A549 (cell line): ENCODE data around the gene HEXIM1. TPM values are rescaled to one million over a fixed set of nuclear protein-coding genes. Genes with fewer than 3 reads are reported as not detected.

Experiments
- ATAC-seq, 2 experiments: fragments of 200-7000 bp in 1 of 2; fragments of >200 bp in 1 of 2; cut with Nextera tagmentation in 1 of 2; cut with Tn5 transposase in 1 of 2; 3 replicates each; pipeline versions ENCODE4 v1.8.0 to v1.9.1; 2018 to 2020; ENCODE audit warnings: mild to moderate bottlenecking in 1 of 2, moderate library complexity in 1 of 2
- CTCF ChIA-PET: fragments of 300-600 bp; sonication (Branson Sonifier 250); formaldehyde crosslinking; extraction: SDS; loops from one replicate; lab custom pipeline; 2021; ENCODE audit warnings: antibody characterized with exemption, inconsistent platforms; lab: Yijun Ruan, JAX
- POLR2A ChIA-PET: fragments of 350-600 bp; formaldehyde crosslinking; extraction: SDS; loops from one replicate; lab custom pipeline; 2021; ENCODE audit warnings: antibody characterized with exemption, inconsistent platforms; lab: Yijun Ruan, JAX
- DNase-seq, 2 experiments: peaks; one replicate each; pipeline versions ENCODE4 v3.0.0 to v3.0.0-alpha.2; 2011 to 2016; ENCODE audit warnings: low read depth in 1 of 2, low spot score in 1 of 2
- FAIRE-seq: peaks from 2 replicates; lab custom pipeline; 2011; peaks lifted over from hg19 to GRCh38; lab: Jason Lieb, UNC
- H3K27ac ChIP-seq, 2 experiments: fragments of >200 bp; sonication (Bioruptor Twin); formaldehyde crosslinking; 3 replicates each; pipeline ENCODE4 v1.5.1; 2016 to 2017
- H3K4me1 ChIP-seq: fragments of >200 bp; sonication (Bioruptor Twin); formaldehyde crosslinking; 3 replicates; pipeline ENCODE4 v1.6.1; 2016
- H3K4me2 ChIP-seq: fragments of >200 bp; sonication (Bioruptor Twin); formaldehyde crosslinking; 3 replicates; pipeline ENCODE4 v1.6.1; 2016
- H3K4me3 ChIP-seq: fragments of >200 bp; sonication (Bioruptor Twin); formaldehyde crosslinking; 3 replicates; pipeline ENCODE4 v1.5.1; 2016
- H3K9me3 ChIP-seq: fragments of >200 bp; sonication (Bioruptor Twin); formaldehyde crosslinking; 3 replicates; pipeline ENCODE4 v1.6.1; 2016
- CHD2 ChIP-seq: fragments of 150-350 bp; IDR thresholded peaks from 2 replicates; pipeline ENCODE4 v1.6.1; 2014; ENCODE audit warnings: low read length; ENCODE audit not compliant: partially characterized antibody
- CTCF ChIP-seq: fragments of >200 bp; sonication (Bioruptor Twin); formaldehyde crosslinking; IDR thresholded peaks from 3 replicates; pipeline ENCODE4 v1.5.1; 2016
- EHMT2 ChIP-seq: fragments of 200-600 bp; sonication (generic); IDR thresholded peaks from 2 replicates; pipeline ENCODE4 v1.6.1; 2016; ENCODE audit warnings: antibody characterized with exemption, low read depth, mild to moderate bottlenecking, moderate library complexity
- ELK1 ChIP-seq: fragments of 150-350 bp; IDR thresholded peaks from 2 replicates; pipeline ENCODE4 v1.6.1; 2014; ENCODE audit warnings: low read depth, mild to moderate bottlenecking, low read length
- FOSB ChIP-seq: fragments of 250-450 bp; sonication (Bioruptor Pico); IDR thresholded peaks from 2 replicates; pipeline ENCODE4 v1.5.0; 2020; ENCODE audit warnings: mild to moderate bottlenecking, moderate library complexity
- FOSL2 ChIP-seq, 2 experiments: fragments of 450-650 bp in 1 of 2; fragments of >200 bp in 1 of 2; sonication (Bioruptor Twin) in 1 of 2; formaldehyde crosslinking; IDR thresholded peaks; 2 replicates each; pipeline versions ENCODE4 v1.5.0 to v1.6.1; 2016 to 2020; ENCODE audit warnings: mild to moderate bottlenecking in 1 of 2, moderate library complexity in 1 of 2
- FOXS1 ChIP-seq: fragments of 250-450 bp; sonication (Bioruptor Pico); IDR thresholded peaks from 2 replicates; pipeline ENCODE4 v1.5.0; 2020; ENCODE audit warnings: mild to moderate bottlenecking, moderate library complexity
- GATA3 ChIP-seq: IDR thresholded peaks from 2 replicates; pipeline ENCODE4 v1.6.1; 2012; ENCODE audit warnings: borderline replicate concordance
- HES2 ChIP-seq: fragments of >200 bp; sonication (Bioruptor Twin); formaldehyde crosslinking; IDR thresholded peaks from 2 replicates; pipeline ENCODE4 v1.6.1; 2016
- HEYL ChIP-seq: fragments of 250-450 bp; sonication (Bioruptor Pico); IDR thresholded peaks from 2 replicates; pipeline ENCODE4 v1.8.0; 2021; ENCODE audit warnings: mild to moderate bottlenecking, moderate library complexity
- HMGXB4 ChIP-seq: fragments of 250-450 bp; sonication (Bioruptor Pico); IDR thresholded peaks from 2 replicates; pipeline ENCODE4 v1.5.0; 2021; ENCODE audit warnings: mild to moderate bottlenecking, moderate library complexity, borderline replicate concordance
- HOXA7 ChIP-seq: fragments of 250-450 bp; sonication (Bioruptor Pico); IDR thresholded peaks from 2 replicates; pipeline ENCODE4 v1.5.0; 2020; ENCODE audit warnings: mild to moderate bottlenecking, moderate library complexity
- HOXB13 ChIP-seq: fragments of 250-450 bp; sonication (Bioruptor Pico); IDR thresholded peaks from 2 replicates; pipeline ENCODE4 v1.5.0; 2020; ENCODE audit warnings: low read depth, mild to moderate bottlenecking, moderate library complexity
- JUN ChIP-seq, 2 experiments: fragments of >200 bp; sonication (Bioruptor Twin); formaldehyde crosslinking; IDR thresholded peaks; 2 replicates in 1 of 2; 3 replicates in 1 of 2; pipeline ENCODE4 v1.6.1; 2016 to 2017
- KDM5A ChIP-seq: fragments of 200-600 bp; sonication (generic); IDR thresholded peaks from 2 replicates; pipeline ENCODE4 v1.6.1; 2016; ENCODE audit warnings: antibody characterized with exemption, mild to moderate bottlenecking
- MAFK ChIP-seq: fragments of 450-650 bp; IDR thresholded peaks from 2 replicates; pipeline ENCODE4 v1.6.1; 2014; ENCODE audit not compliant: partially characterized antibody
- MAZ ChIP-seq: fragments of 150-350 bp; IDR thresholded peaks from 2 replicates; pipeline ENCODE4 v1.6.1; 2014; ENCODE audit warnings: antibody characterized with exemption, low read depth, low read length, borderline replicate concordance
- MYC ChIP-seq: IDR thresholded peaks from 2 replicates; pipeline ENCODE4 v1.6.1; 2012; ENCODE audit warnings: mild to moderate bottlenecking, inconsistent platforms, low read length, improper control_type of control experiment, borderline replicate concordance
- NPAS2 ChIP-seq: fragments of 250-450 bp; sonication (Bioruptor Pico); IDR thresholded peaks from 2 replicates; pipeline ENCODE4 v1.8.0; 2022; ENCODE audit warnings: mild to moderate bottlenecking, moderate library complexity, borderline replicate concordance
- PHF8 ChIP-seq: fragments of 200-600 bp; sonication (generic); IDR thresholded peaks from 2 replicates; pipeline ENCODE4 v1.6.1; 2016; ENCODE audit warnings: low read depth, mild to moderate bottlenecking, antibody characterized with exemption, moderate library complexity, borderline replicate concordance
- RAD21 ChIP-seq, 2 experiments: fragments of >200 bp in 1 of 2; sonication (Bioruptor Twin) in 1 of 2; formaldehyde crosslinking in 1 of 2; IDR thresholded peaks in 1 of 2; conservative IDR thresholded peaks in 1 of 2; 2 replicates in 1 of 2; 3 replicates in 1 of 2; pipeline ENCODE4 v1.6.1; 2012 to 2018; ENCODE audit warnings: inconsistent platforms in 1 of 2
- RCOR1 ChIP-seq: fragments of 150-350 bp; IDR thresholded peaks from 2 replicates; pipeline ENCODE4 v1.6.1; 2014; ENCODE audit warnings: antibody characterized with exemption, low read length, low read depth
- REST ChIP-seq: fragments of 200-600 bp; sonication (generic); IDR thresholded peaks from 2 replicates; pipeline ENCODE4 v1.6.1; 2016; ENCODE audit warnings: antibody characterized with exemption, mild to moderate bottlenecking, moderate library complexity
- RFX5 ChIP-seq: fragments of 450-650 bp; IDR thresholded peaks from 2 replicates; pipeline ENCODE4 v1.7.1; 2014; ENCODE audit warnings: antibody characterized with exemption, mild to moderate bottlenecking, moderate library complexity
- SMC3 ChIP-seq: fragments of >200 bp; sonication (Bioruptor Twin); formaldehyde crosslinking; IDR thresholded peaks from 3 replicates; pipeline ENCODE4 v1.6.1; 2018; ENCODE audit warnings: inconsistent platforms
- USF2 ChIP-seq: fragments of 450-650 bp; IDR thresholded peaks from 2 replicates; pipeline ENCODE4 v1.6.1; 2014; ENCODE audit warnings: antibody characterized with exemption
- ZC3H11A ChIP-seq: fragments of 450-650 bp; IDR thresholded peaks from 2 replicates; pipeline ENCODE4 v1.6.1; 2014; ENCODE audit warnings: antibody characterized with exemption, mild to moderate bottlenecking
- ZFP36 ChIP-seq: fragments of 450-650 bp; IDR thresholded peaks from 2 replicates; pipeline ENCODE4 v1.6.1; 2014; ENCODE audit warnings: borderline replicate concordance; ENCODE audit not compliant: partially characterized antibody
- WGBS: methylation state at CpG from one replicate; pipeline ENCODE4 v1.1.6; 2017; ENCODE audit errors: missing lambda C conversion rate; 5-methylcytosine and 5-hydroxymethylcytosine counted together
- polyA plus RNA-seq, 4 experiments: library from polyadenylated mRNA; depleted of rRNA in 3 of 4; stranded (reverse); fragments of >200 nt; fragmentation: RNase III in 1 of 4; extraction: RNeasy Plus Mini Kit Qiagen cat#74134 plus additional on column Dnase treatment in 1 of 4; gene quantifications; 2 replicates in 3 of 4; 3 replicates in 1 of 4; pipeline ENCODE4 v1.2.3, GENCODE V29; 2011 to 2017

HEXIM1 gene
- polyA plus RNA-seq, 2 of the 4 experiments (the other 2 are of a cell fraction): 54.0 to 143 TPM

- Histone ChIP-seq H3K4me3 (no peak overlapping the region), H3K27ac (peak overlapping the region in 1 of 2 experiments; percentile 39; a peak in 3 of 6 replicates), H3K4me2 (no peak overlapping the region), H3K9me3 (no peaks in the 10 kb centered on the region), H3K4me1 (no peaks in the 10 kb centered on the region)
- ChIA-PET POLR2A (interaction anchor here (1.3 to 1.8 kb wide), 2 partner anchors 10 to 39 kb away, joined by 4 to 12 read pairs; partner anchors contain the start of gene HEXIM1), CTCF (interaction anchor here (0.5 to 30.6 kb wide), 19 partner anchors 10 to 190 kb away, joined by 3 to 742 read pairs (median 5); partner anchors contain the start of genes ACBD4, HEXIM1, NMT1 and PLCD3)
- whole genome bisulfite sequencing: 76% methylated on average over 12 of the region's 12 CpGs
- peak in 1 of 2 experiments; percentile 20; a peak in 3 of 6 replicates for ATAC-seq
- DNase-seq: peak in 1 of 2 experiments; percentile 51
- no peak for FAIRE-seq
- no peak for TF ChIP-seq REST
- TF ChIP-seq RFX5: no peak
- TF ChIP-seq ZFP36: no peak
- TF ChIP-seq HEYL (CRISPR knock-in tag): no peak
- TF ChIP-seq SMC3: peak; percentile 66
- peak in 1 of 2 experiments; percentile 55; a peak in 1 of 5 replicates for TF ChIP-seq JUN (IDR thresholded peaks at IDR 0.05)
- TF ChIP-seq HOXB13 (CRISPR knock-in tag): no peak
- TF ChIP-seq FOSL2 (IDR thresholded peaks at IDR 0.05): no peak
- TF ChIP-seq FOSL2 (CRISPR knock-in tag; IDR thresholded peaks at IDR 0.05): no peak
- no peak for TF ChIP-seq PHF8
- no peak for TF ChIP-seq HES2
- TF ChIP-seq GATA3: no peak
- TF ChIP-seq FOXS1 (CRISPR knock-in tag): no peak
- no peak for TF ChIP-seq MAZ
- no peak for TF ChIP-seq NPAS2 (CRISPR knock-in tag)
- TF ChIP-seq CTCF: peak; percentile 46; the same call in 2 of the 3 replicates
- TF ChIP-seq RCOR1: no peak
- no peak for TF ChIP-seq ZC3H11A
- no peak for TF ChIP-seq EHMT2
- peak; percentile 59 to 65; a peak in 4 of 5 replicates for TF ChIP-seq RAD21 (conservative IDR thresholded peaks at IDR 0.05 in 1 of 2, IDR thresholded peaks at IDR 0.05 in 1 of 2)
- no peak for TF ChIP-seq HOXA7
- TF ChIP-seq USF2: no peak
- no peak for TF ChIP-seq MYC
- no peak for TF ChIP-seq FOSB (CRISPR knock-in tag)
- no peak for TF ChIP-seq KDM5A
- no peak for TF ChIP-seq CHD2
- TF ChIP-seq HMGXB4 (CRISPR knock-in tag): no peak
- TF ChIP-seq ELK1: no peak
- TF ChIP-seq MAFK: no peak
These were observed 39.4 kb upstream of the HEXIM1 start for GRCh38 chr17:45108595-45109521.
